ENCODE results near the gene TPSB2.
"Not testable (repeated sequence)": the region's sequence is repeated elsewhere in the genome, so short reads cannot be mapped to it uniquely, and the experiment has no call there.

DNA sequence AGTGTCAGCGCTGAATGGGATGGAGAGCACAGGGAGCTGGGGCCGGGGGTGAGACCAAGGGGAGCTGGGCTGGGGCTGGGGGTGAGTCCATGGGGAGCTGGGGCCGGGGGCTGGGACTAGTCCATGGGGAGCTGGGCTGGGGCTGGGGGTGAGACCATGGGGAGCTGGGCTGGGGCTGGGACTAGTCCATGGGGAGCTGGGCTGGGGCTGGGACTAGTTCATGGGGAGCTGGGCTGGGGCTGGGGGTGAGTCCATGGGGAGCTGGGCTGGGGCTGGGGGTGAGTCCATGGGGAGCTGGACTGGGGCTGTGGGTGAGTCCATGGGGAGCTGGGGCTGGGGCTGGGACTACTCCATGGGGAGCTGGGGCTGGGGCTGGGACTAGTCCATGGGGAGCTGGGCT, 24.8 kb upstream of the TPSB2 start:
- TF ChIP-seq, protein P1, sequence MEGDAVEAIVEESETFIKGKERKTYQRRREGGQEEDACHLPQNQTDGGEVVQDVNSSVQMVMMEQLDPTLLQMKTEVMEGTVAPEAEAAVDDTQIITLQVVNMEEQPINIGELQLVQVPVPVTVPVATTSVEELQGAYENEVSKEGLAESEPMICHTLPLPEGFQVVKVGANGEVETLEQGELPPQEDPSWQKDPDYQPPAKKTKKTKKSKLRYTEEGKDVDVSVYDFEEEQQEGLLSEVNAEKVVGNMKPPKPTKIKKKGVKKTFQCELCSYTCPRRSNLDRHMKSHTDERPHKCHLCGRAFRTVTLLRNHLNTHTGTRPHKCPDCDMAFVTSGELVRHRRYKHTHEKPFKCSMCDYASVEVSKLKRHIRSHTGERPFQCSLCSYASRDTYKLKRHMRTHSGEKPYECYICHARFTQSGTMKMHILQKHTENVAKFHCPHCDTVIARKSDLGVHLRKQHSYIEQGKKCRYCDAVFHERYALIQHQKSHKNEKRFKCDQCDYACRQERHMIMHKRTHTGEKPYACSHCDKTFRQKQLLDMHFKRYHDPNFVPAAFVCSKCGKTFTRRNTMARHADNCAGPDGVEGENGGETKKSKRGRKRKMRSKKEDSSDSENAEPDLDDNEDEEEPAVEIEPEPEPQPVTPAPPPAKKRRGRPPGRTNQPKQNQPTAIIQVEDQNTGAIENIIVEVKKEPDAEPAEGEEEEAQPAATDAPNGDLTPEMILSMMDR (IDR thresholded peaks at IDR 0.05; ENCODE audit: insufficient read depth, low read length) = not testable (repeated sequence)
- not testable (repeated sequence) for TF ChIP-seq POLR2AphosphoS5 (IDR thresholded peaks at IDR 0.05; ENCODE audit: low read depth); GABPA (IDR thresholded peaks at IDR 0.05; ENCODE audit: low read depth); SPI1 (IDR thresholded peaks at IDR 0.05; ENCODE audit: borderline replicate concordance, low read depth)
- TF ChIP-seq, protein P2, sequence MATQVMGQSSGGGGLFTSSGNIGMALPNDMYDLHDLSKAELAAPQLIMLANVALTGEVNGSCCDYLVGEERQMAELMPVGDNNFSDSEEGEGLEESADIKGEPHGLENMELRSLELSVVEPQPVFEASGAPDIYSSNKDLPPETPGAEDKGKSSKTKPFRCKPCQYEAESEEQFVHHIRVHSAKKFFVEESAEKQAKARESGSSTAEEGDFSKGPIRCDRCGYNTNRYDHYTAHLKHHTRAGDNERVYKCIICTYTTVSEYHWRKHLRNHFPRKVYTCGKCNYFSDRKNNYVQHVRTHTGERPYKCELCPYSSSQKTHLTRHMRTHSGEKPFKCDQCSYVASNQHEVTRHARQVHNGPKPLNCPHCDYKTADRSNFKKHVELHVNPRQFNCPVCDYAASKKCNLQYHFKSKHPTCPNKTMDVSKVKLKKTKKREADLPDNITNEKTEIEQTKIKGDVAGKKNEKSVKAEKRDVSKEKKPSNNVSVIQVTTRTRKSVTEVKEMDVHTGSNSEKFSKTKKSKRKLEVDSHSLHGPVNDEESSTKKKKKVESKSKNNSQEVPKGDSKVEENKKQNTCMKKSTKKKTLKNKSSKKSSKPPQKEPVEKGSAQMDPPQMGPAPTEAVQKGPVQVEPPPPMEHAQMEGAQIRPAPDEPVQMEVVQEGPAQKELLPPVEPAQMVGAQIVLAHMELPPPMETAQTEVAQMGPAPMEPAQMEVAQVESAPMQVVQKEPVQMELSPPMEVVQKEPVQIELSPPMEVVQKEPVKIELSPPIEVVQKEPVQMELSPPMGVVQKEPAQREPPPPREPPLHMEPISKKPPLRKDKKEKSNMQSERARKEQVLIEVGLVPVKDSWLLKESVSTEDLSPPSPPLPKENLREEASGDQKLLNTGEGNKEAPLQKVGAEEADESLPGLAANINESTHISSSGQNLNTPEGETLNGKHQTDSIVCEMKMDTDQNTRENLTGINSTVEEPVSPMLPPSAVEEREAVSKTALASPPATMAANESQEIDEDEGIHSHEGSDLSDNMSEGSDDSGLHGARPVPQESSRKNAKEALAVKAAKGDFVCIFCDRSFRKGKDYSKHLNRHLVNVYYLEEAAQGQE (IDR thresholded peaks at IDR 0.05; ENCODE audit: insufficient replicate concordance, low read depth) = not testable (repeated sequence)

All from HL-60 (cell line).